Nephron progenitor cell (in vitro differentiated cells): ENCODE measurements around the gene PAK6.

Source experiments
- DNase-seq: peaks from one replicate; pipeline ENCODE4 v3.0.0; 2021
- H3K27ac Mint-ChIP-seq: 2 replicates; pipeline ENCODE4 v1.8.0; 2021; ENCODE audit warnings: mild to moderate bottlenecking, moderate library complexity, mixed read lengths
- H3K27me3 Mint-ChIP-seq: 2 replicates; pipeline ENCODE4 v1.8.0; 2021; ENCODE audit warnings: mild to moderate bottlenecking, low read depth, mixed read lengths; ENCODE audit not compliant: poor library complexity
- H3K36me3 Mint-ChIP-seq: 2 replicates; pipeline ENCODE4 v1.8.0; 2021; ENCODE audit warnings: low read depth, mixed read lengths
- H3K4me1 Mint-ChIP-seq: 2 replicates; pipeline ENCODE4 v1.8.0; 2021; ENCODE audit warnings: mixed read lengths
- H3K4me3 Mint-ChIP-seq: 2 replicates; pipeline ENCODE4 v1.8.0; 2021; ENCODE audit warnings: mild to moderate bottlenecking, moderate library complexity, mixed read lengths
- H3K9me3 Mint-ChIP-seq: 2 replicates; pipeline ENCODE4 v1.8.0; 2021; ENCODE audit warnings: mild to moderate bottlenecking, moderate library complexity, mixed read lengths
- TF ChIP-seq, protein P1 (sequence below): fragments of 200-600 bp; sonication (generic); IDR thresholded peaks from 2 replicates; pipeline ENCODE4 v1.5.0; 2021; ENCODE audit warnings: antibody characterized with exemption

The PAK6 gene

DNA sequence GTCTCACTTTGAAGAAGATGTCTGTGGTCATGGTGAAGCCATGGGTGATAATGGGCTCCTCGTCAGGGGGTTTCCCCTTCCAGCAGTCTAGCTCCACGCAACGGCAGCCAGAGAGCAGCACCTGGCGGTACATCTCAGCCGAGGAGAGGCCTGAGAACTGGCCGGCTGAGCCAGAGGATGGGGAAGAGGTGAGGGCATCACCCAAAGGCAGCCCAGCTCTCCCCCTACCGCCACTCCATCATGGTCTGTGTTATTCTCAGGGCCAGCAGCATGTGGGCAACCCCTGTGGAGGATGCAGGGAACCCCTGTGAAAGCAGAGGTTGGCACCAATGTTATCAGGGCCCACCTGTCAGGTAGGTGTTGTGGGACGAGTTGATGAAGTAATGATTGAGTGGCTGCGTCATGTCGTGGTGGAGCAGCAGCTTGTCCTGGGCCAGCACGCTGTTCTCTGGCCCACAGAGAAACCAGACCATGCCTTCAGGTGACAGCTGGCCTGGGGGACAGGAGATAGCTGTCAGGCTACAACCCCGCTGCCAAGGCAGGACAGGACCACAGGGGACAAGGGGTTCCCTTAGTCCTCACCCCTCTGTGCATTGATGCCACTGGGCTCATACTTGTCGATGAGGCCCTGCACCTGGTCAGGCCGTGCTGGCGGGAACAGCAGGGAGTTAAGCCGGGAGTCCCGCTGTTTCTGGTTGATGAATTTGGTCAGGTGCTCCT is 59.5 kb downstream of the PAK6 start:
- H3K36me3 Mint-ChIP-seq, result peaks cover 8% of the 10 kb centered on the region
- H3K4me3 Mint-ChIP-seq, result no peak overlapping the region
- TF ChIP-seq, protein P1, sequence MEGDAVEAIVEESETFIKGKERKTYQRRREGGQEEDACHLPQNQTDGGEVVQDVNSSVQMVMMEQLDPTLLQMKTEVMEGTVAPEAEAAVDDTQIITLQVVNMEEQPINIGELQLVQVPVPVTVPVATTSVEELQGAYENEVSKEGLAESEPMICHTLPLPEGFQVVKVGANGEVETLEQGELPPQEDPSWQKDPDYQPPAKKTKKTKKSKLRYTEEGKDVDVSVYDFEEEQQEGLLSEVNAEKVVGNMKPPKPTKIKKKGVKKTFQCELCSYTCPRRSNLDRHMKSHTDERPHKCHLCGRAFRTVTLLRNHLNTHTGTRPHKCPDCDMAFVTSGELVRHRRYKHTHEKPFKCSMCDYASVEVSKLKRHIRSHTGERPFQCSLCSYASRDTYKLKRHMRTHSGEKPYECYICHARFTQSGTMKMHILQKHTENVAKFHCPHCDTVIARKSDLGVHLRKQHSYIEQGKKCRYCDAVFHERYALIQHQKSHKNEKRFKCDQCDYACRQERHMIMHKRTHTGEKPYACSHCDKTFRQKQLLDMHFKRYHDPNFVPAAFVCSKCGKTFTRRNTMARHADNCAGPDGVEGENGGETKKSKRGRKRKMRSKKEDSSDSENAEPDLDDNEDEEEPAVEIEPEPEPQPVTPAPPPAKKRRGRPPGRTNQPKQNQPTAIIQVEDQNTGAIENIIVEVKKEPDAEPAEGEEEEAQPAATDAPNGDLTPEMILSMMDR, result no peak
- H3K4me1 Mint-ChIP-seq, result peaks cover 31% of the 10 kb centered on the region
- DNase-seq, result no peak
- peaks cover 34% of the 10 kb centered on the region for H3K27me3 Mint-ChIP-seq
- H3K27ac Mint-ChIP-seq, result no peak overlapping the region
- peaks cover 19% of the 10 kb centered on the region for H3K9me3 Mint-ChIP-seq

DNA sequence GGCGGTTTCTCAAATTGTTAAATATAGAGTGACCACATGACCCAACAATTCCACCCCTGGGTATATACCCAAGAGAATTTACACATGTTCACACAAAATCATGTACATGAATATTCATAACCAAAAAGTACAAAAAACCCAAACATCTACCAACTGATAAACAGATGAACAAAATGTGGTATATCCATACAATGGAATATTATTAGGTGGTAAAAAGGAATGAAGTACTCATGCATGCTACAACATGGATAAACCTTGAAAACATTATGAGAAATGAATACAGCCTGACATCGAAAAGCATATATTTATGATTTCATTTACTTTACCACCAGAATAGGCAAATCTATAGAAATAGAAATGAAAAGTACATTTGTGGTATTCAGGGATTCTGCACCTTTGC is 61.5 kb downstream of the PAK6 start:
- H3K27ac Mint-ChIP-seq, result no peak overlapping the region
- H3K4me3 Mint-ChIP-seq, result no peak overlapping the region
- peaks cover 8% of the 10 kb centered on the region for H3K36me3 Mint-ChIP-seq
- DNase-seq, result no peak
- peaks cover 38% of the 10 kb centered on the region for H3K27me3 Mint-ChIP-seq
- TF ChIP-seq, protein P1, result no peak
- peaks cover 29% of the 10 kb centered on the region for H3K4me1 Mint-ChIP-seq
- H3K9me3 Mint-ChIP-seq, result peaks cover 19% of the 10 kb centered on the region

DNA sequence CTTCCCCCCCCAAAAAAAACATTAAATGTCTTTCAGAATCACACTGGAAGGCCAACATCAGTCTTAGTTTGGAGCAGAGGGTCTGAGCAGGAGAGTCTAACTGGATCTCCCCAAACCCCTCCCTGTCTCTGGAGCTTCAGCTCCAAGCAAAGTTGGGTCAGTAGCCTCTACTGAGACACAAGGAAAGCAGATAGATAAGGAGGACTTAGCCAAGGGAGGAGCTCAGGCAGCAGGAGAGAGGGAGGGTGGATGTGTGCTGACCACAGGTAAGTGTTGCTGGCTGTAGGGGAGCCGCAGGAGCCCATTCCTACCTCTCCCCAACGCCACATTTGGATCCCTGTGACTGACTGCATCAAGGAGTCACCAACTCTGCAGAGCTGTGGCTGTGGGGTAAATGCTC is 61.9 kb downstream of the PAK6 start:
- H3K27ac Mint-ChIP-seq, result no peak overlapping the region
- peaks cover 25% of the 10 kb centered on the region for H3K4me1 Mint-ChIP-seq
- peaks cover 38% of the 10 kb centered on the region for H3K27me3 Mint-ChIP-seq
- H3K36me3 Mint-ChIP-seq, result peaks cover 8% of the 10 kb centered on the region
- TF ChIP-seq, protein P1, result no peak
- peaks cover 19% of the 10 kb centered on the region for H3K9me3 Mint-ChIP-seq
- no peak overlapping the region for H3K4me3 Mint-ChIP-seq
- DNase-seq, result no peak

DNA sequence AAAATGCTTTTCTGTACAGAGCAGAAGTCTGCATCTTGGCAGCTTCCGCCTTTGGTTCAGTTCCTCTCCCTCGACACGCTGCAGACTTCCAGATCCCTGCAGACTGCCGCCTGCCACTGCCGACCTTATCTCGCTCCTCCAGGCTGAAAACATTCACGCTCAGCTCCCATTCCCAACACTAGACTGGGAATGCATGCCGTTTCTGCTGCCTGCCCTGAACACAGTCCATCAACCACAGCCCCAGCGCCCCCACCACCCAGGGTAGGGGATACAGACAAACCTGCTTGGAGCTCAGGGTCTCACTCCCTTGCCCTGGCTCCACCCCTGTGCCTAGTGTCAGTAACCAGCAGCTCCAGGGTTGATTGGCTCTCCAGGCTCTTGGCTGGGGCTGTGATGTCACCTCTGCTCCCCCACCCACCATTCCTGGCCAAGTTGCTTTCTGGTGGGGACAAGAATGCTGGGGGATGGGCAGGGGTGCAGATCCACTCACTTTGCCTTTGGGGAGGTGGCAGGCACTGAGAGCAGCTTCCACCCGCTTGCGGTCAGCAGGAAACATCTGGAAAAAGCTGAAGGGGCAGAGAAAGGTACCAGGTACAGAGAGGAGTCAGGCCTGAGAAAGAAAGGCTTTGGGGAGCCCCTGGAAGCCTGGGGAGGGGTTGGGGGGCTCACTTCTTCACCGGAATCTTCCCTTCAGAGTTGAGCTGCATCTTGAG is 62.8 kb downstream of the PAK6 start:
- DNase-seq, result no peak
- H3K27me3 Mint-ChIP-seq, result peaks cover 32% of the 10 kb centered on the region
- H3K36me3 Mint-ChIP-seq, result peaks cover 8% of the 10 kb centered on the region
- peaks cover 19% of the 10 kb centered on the region for H3K9me3 Mint-ChIP-seq
- peak overlapping the region; percentile 56 for H3K4me3 Mint-ChIP-seq
- peaks cover 23% of the 10 kb centered on the region for H3K4me1 Mint-ChIP-seq
- TF ChIP-seq, protein P1, result no peak
- no peak overlapping the region for H3K27ac Mint-ChIP-seq

DNA sequence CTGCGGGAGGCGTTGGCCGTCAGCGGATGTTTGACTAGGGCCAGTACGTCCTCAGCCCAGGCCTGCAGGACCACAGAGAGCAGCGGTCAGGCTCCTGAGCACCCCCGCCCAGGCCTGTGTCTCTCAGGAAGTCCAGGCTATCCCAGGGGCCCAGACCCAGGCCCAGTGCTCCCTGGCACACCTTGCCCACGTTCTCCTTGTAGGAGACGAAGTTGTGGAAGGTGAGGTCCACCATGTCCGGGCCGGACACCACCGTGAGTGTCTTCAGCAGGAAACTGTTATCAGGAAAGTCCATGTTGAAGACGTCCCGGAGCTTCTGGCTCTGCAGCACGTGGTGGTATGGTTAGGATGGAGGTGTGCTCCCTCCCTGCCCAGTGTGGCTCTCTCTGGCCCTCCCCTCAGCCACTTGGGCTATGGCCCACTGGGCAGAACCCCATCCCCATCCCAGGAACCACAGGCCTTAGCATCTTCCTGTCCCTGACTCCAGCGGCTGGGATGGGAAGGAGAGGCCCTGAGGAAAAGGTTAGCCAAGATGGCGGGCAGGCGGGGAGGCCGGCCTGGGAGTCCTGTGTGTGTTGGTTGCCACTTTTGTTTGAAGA is 63.5 kb downstream of the PAK6 start:
- peaks cover 8% of the 10 kb centered on the region for H3K36me3 Mint-ChIP-seq
- H3K27ac Mint-ChIP-seq, result no peak overlapping the region
- H3K9me3 Mint-ChIP-seq, result peaks cover 19% of the 10 kb centered on the region
- no peak for DNase-seq
- peaks cover 34% of the 10 kb centered on the region for H3K27me3 Mint-ChIP-seq
- H3K4me3 Mint-ChIP-seq, result no peak overlapping the region
- TF ChIP-seq, protein P1, result no peak
- peaks cover 26% of the 10 kb centered on the region for H3K4me1 Mint-ChIP-seq
